Right lobe of liver (tissue), 4 donors: ENCODE results near the gene SLCO3A1.

Source experiments
- CTCF ChIP-seq, 4 donors: fragments of 200-600 bp in 3 of 4; fragments of 450-650 bp in 1 of 4; IDR thresholded peaks; one replicate each; pipeline versions ENCODE4 v1.5.1 to v1.8.0; 2016 to 2022; ENCODE audit warnings: antibody characterized with exemption in 4 of 4, mild to moderate bottlenecking in 2 of 4
- POLR2A ChIP-seq: fragments of 450-650 bp; IDR thresholded peaks from one replicate; pipeline ENCODE4 v1.6.1; 2017; ENCODE audit warnings: antibody characterized with exemption, mild to moderate bottlenecking
- donor health status: DM: no; HTN: no; CAD: no.
- donor health status: DM: no; HTN: no; CAD: no.
- donor health status: DM: no; HTN: yes; CAD: no.

- TF ChIP-seq CTCF (IDR thresholded peaks at IDR 0.05) = no peak
- TF ChIP-seq POLR2A = no peak
Observed at GRCh38 chr15:91884606-91885005, 31.1 kb downstream of the SLCO3A1 start.
